ENCODE results near the gene GPC6.

GRCh38 chr13:93368718-93369117 is 142.1 kb downstream of the GPC6 start:
- TF ChIP-seq CTCF (IDR thresholded peaks at IDR 0.05; ENCODE audit: low read depth, low read length) (no peak), EZH2phosphoT487 (IDR thresholded peaks at IDR 0.05; ENCODE audit: low read depth) (no peak)
